Muscle of leg (tissue), 11 donors: ENCODE data around the gene RNF138. TPM values are rescaled to one million over a fixed set of nuclear protein-coding genes. Genes with fewer than 3 reads are reported as not detected.
"Not testable (repeated sequence)": the region's sequence is repeated elsewhere in the genome, so short reads cannot be mapped to it uniquely, and the experiment has no call there.

Source experiments
- DNase-seq: peaks from one replicate; pipeline ENCODE4 v3.0.0; 2013
- H3K27ac ChIP-seq: one replicate; pipeline ENCODE4 v1.5.1; 2013; ENCODE audit warnings: mild to moderate bottlenecking, low read length, control low read depth
- H3K27me3 ChIP-seq: one replicate; pipeline ENCODE4 v1.6.1; 2013; ENCODE audit warnings: low read length; ENCODE audit not compliant: control insufficient read depth, insufficient read depth
- H3K36me3 ChIP-seq: one replicate; pipeline ENCODE4 v1.6.1; 2013; ENCODE audit warnings: low read length; ENCODE audit not compliant: control insufficient read depth, insufficient read depth
- H3K4me1 ChIP-seq: one replicate; pipeline ENCODE4 v1.6.1; 2013; ENCODE audit warnings: low read length; ENCODE audit not compliant: control insufficient read depth, insufficient read depth
- H3K4me3 ChIP-seq: one replicate; pipeline ENCODE4 v1.5.1; 2013; ENCODE audit warnings: low read length, control low read depth
- H3K9me3 ChIP-seq: replicated peaks from 2 replicates; pipeline ENCODE4 v1.6.1; 2013; ENCODE audit warnings: low read depth, low read length; ENCODE audit not compliant: control insufficient read depth
- WGBS: methylation state at CpG from one replicate; pipeline ENCODE4 v1.1.5; 2013; ENCODE audit warnings: missing lambda C conversion rate; ENCODE audit not compliant: insufficient coverage; 5-methylcytosine and 5-hydroxymethylcytosine counted together
- polyA plus RNA-seq, 8 donors: library from polyadenylated mRNA; unstranded; fragments of 120-200 nt; gene quantifications; one replicate each; pipeline versions ENCODE4 v1.2.1 to v1.2.3, GENCODE V29; 2013; ENCODE audit warnings: inconsistent platforms in 1 of 8, low replicate concordance in 1 of 8; ENCODE audit not compliant: insufficient read length in 8 of 8, insufficient read depth in 1 of 8
- total RNA-seq: library from RNA; stranded (reverse); fragments of 120-200 nt; gene quantifications from one replicate; pipeline ENCODE4 v1.2.4, GENCODE V29; 2013

RNF138 gene
- total and polyA plus RNA-seq, 9 donors, result 20.2 to 35.9 (median 27.8) TPM

GRCh38 chr18:32072321-32072720, 19.4 kb upstream of the RNF138 start:
- H3K4me1 ChIP-seq, result no peaks in the 10 kb centered on the region
- H3K27me3 ChIP-seq, result no peaks in the 10 kb centered on the region
- no peak overlapping the region for H3K27ac ChIP-seq
- H3K9me3 ChIP-seq, result no peaks in the 10 kb centered on the region
- H3K4me3 ChIP-seq, result no peak overlapping the region
- DNase-seq, result no peak
- WGBS, result 20% methylated on average over 1 of the region's 4 CpGs
- no peaks in the 10 kb centered on the region for H3K36me3 ChIP-seq

- H3K4me3 ChIP-seq, result no peak overlapping the region
- no peaks in the 10 kb centered on the region for H3K27me3 ChIP-seq
- no peaks in the 10 kb centered on the region for H3K36me3 ChIP-seq
- no peaks in the 10 kb centered on the region for H3K9me3 ChIP-seq
- no peaks in the 10 kb centered on the region for H3K4me1 ChIP-seq
- no CpG with 5 or more reads among the region's 1 CpG for WGBS
- DNase-seq, result no peak
- no peak overlapping the region for H3K27ac ChIP-seq
Observed at GRCh38 chr18:32074206-32074605, 17.5 kb upstream of the RNF138 start.

GRCh38 chr18:32078845-32079244, 12.8 kb upstream of the RNF138 start:
- no CpG with 5 or more reads among the region's 2 CpGs for whole genome bisulfite sequencing
- no peak overlapping the region for H3K27ac ChIP-seq
- H3K4me3 ChIP-seq, result no peak overlapping the region
- no peaks in the 10 kb centered on the region for H3K27me3 ChIP-seq
- H3K9me3 ChIP-seq, result no peaks in the 10 kb centered on the region
- H3K4me1 ChIP-seq, result no peaks in the 10 kb centered on the region
- no peak for DNase-seq
- no peaks in the 10 kb centered on the region for H3K36me3 ChIP-seq

- Histone ChIP-seq H3K27me3 (no peaks in the 10 kb centered on the region), H3K9me3 (no peaks in the 10 kb centered on the region), H3K36me3 (no peaks in the 10 kb centered on the region), H3K4me3 (no peak overlapping the region), H3K4me1 (no peaks in the 10 kb centered on the region), H3K27ac (no peak overlapping the region)
- no CpG with 5 or more reads among the region's 1 CpG for WGBS
- peak; percentile 17 for DNase-seq
Observed at GRCh38 chr18:32081881-32082280, 9.8 kb upstream of the RNF138 start.

GRCh38 chr18:32083781-32084180, 7.9 kb upstream of the RNF138 start:
- H3K27ac ChIP-seq, result no peak overlapping the region
- DNase-seq, result no peak
- WGBS, result 88% methylated on average over 6 of the region's 8 CpGs
- no peaks in the 10 kb centered on the region for H3K27me3 ChIP-seq
- no peak overlapping the region for H3K4me3 ChIP-seq
- H3K9me3 ChIP-seq, result no peaks in the 10 kb centered on the region
- no peaks in the 10 kb centered on the region for H3K4me1 ChIP-seq
- no peaks in the 10 kb centered on the region for H3K36me3 ChIP-seq

- WGBS, result 92% methylated on average over 2 of the region's 6 CpGs
- no peaks in the 10 kb centered on the region for H3K4me1 ChIP-seq
- H3K36me3 ChIP-seq, result no peaks in the 10 kb centered on the region
Observed at GRCh38 chr18:32086881-32087280, 4.8 kb upstream of the RNF138 start.

GRCh38 chr18:32090831-32091230, 843 bp upstream of the RNF138 start:
- not testable (repeated sequence) for H3K36me3 ChIP-seq, H3K9me3 ChIP-seq, H3K27ac ChIP-seq, H3K4me3 ChIP-seq, DNase-seq, H3K27me3 ChIP-seq, H3K4me1 ChIP-seq
- WGBS, result 99% methylated on average over 12 of the region's 16 CpGs

More at GRCh38 chr18:32086881-32087280, 4.8 kb upstream of the RNF138 start:
- Histone ChIP-seq H3K27me3 (no peaks in the 10 kb centered on the region), H3K9me3 (no peaks in the 10 kb centered on the region), H3K27ac (no peak overlapping the region), H3K4me3 (no peak overlapping the region)
- no peak for DNase-seq

GRCh38 chr18:32091325-32091723, 350 bp upstream of the RNF138 start:
- no peak for DNase-seq
- no CpG with 5 or more reads among the region's 7 CpGs for WGBS
- no peaks in the 10 kb centered on the region for H3K27me3 ChIP-seq
- H3K4me3 ChIP-seq, result peak overlapping the region; percentile 90
- peaks cover 3% of the 10 kb centered on the region for H3K4me1 ChIP-seq
- peak overlapping the region; percentile 100 for H3K27ac ChIP-seq
- H3K9me3 ChIP-seq, result no peaks in the 10 kb centered on the region
- H3K36me3 ChIP-seq, result peaks cover 3% of the 10 kb centered on the region

- peak; percentile 99 for DNase-seq
- Histone ChIP-seq H3K27ac (peak overlapping the region; percentile 100), H3K4me3 (peak overlapping the region; percentile 94), H3K27me3 (no peaks in the 10 kb centered on the region), H3K9me3 (no peaks in the 10 kb centered on the region), H3K36me3 (peaks cover 7% of the 10 kb centered on the region), H3K4me1 (peaks cover 3% of the 10 kb centered on the region)
- 0% methylated on average over 66 of the region's 77 CpGs for WGBS
Observed at GRCh38 chr18:32092422-32093101, 888 bp downstream of the RNF138 start.

- H3K27me3 ChIP-seq, result no peaks in the 10 kb centered on the region
- peak; percentile 82 for DNase-seq
Observed at GRCh38 chr18:32093102-32093511, 1.4 kb downstream of the RNF138 start.

GRCh38 chr18:32093523-32093922, 1.8 kb downstream of the RNF138 start:
- peak overlapping the region; percentile 98 for H3K27ac ChIP-seq
- peaks cover 7% of the 10 kb centered on the region for H3K36me3 ChIP-seq
- peak overlapping the region; percentile 94 for H3K4me3 ChIP-seq
- no peaks in the 10 kb centered on the region for H3K9me3 ChIP-seq
- no peaks in the 10 kb centered on the region for H3K27me3 ChIP-seq
- 8% methylated on average over 2 of the region's 7 CpGs for WGBS
- peaks cover 3% of the 10 kb centered on the region for H3K4me1 ChIP-seq
- no peak for DNase-seq

More at GRCh38 chr18:32093102-32093511, 1.4 kb downstream of the RNF138 start:
- H3K4me1 ChIP-seq, result peaks cover 3% of the 10 kb centered on the region
- H3K4me3 ChIP-seq, result peak overlapping the region; percentile 94
- peak overlapping the region; percentile 98 for H3K27ac ChIP-seq
- WGBS, result under 1% methylated on average over 26 of the region's 32 CpGs
- H3K36me3 ChIP-seq, result peaks cover 7% of the 10 kb centered on the region
- no peaks in the 10 kb centered on the region for H3K9me3 ChIP-seq
